HG03354 (cell line): Measurements from ENCODE around the gene FN3K.
"Not testable (repeated sequence)": the region's sequence is repeated elsewhere in the genome, so short reads cannot be mapped to it uniquely, and the experiment has no call there.

Source experiments
- ATAC-seq: cut with Tn5 transposase; IDR thresholded peaks from one replicate; pipeline ENCODE4 v1.9.1; 2021; ENCODE audit warnings: mild to moderate bottlenecking; ENCODE audit not compliant: unreplicated experiment, poor library complexity, severe bottlenecking

FN3K gene

GRCh38 chr17:82732118-82732743 lies 3.2 kb upstream of the FN3K start:
- no peak for ATAC-seq

GRCh38 chr17:82736511-82737185 lies 1.2 kb downstream of the FN3K start:
- no peak for ATAC-seq

GRCh38 chr17:82737967-82738877 lies 2.8 kb downstream of the FN3K start:
- no peak for ATAC-seq

GRCh38 chr17:82740906-82741759 lies 5.7 kb downstream of the FN3K start:
- no peak for ATAC-seq

- no peak for ATAC-seq
Measured at GRCh38 chr17:82743344-82744219, 8.2 kb downstream of the FN3K start.

GRCh38 chr17:82744736-82745135 lies 9.3 kb downstream of the FN3K start:
- not testable (repeated sequence) for ATAC-seq

GRCh38 chr17:82745524-82745923 lies 10.1 kb downstream of the FN3K start:
- no peak for ATAC-seq

- ATAC-seq: no peak
Measured at GRCh38 chr17:82748756-82749155, 13.3 kb downstream of the FN3K start.

GRCh38 chr17:82750241-82750908 lies 15.0 kb downstream of the FN3K start:
- no peak for ATAC-seq

- ATAC-seq: peak; percentile 31
Measured at GRCh38 chr17:82751171-82751570, 15.8 kb downstream of the FN3K start.

- ATAC-seq: peak; percentile 79
Measured at GRCh38 chr17:82751571-82752370, 16.4 kb downstream of the FN3K start, which contains the start of gene TBCD. TSS of gene TBCD (plus strand) at chr17:82752065. CDS start at chr17:82752194, 129 bp downstream.

- ATAC-seq: peak; percentile 39
Measured at GRCh38 chr17:82752371-82753200, 17.2 kb downstream of the FN3K start.

- no peak for ATAC-seq
Measured at GRCh38 chr17:82753201-82753464, 17.7 kb downstream of the FN3K start.

- ATAC-seq: no peak
Measured at GRCh38 chr17:82754297-82755208, 19.1 kb downstream of the FN3K start.

- no peak for ATAC-seq
Measured at GRCh38 chr17:82756166-82756565, 20.8 kb downstream of the FN3K start.

- ATAC-seq: no peak
Measured at GRCh38 chr17:82765371-82765770, 30.0 kb downstream of the FN3K start.
